GM06990 (cell line): Measurements from ENCODE around the gene F9.

Experiments
- DNase-seq: peaks from one replicate; pipeline ENCODE4 v3.0.0-alpha.2; 2011; ENCODE audit not compliant: insufficient read length; ENCODE audit errors: extremely low read depth
- H3K27me3 ChIP-seq: replicated peaks from 2 replicates; pipeline ENCODE4 v1.6.0; 2011; ENCODE audit warnings: low read length; ENCODE audit not compliant: control insufficient read depth, insufficient read depth
- H3K36me3 ChIP-seq: 2 replicates; pipeline ENCODE4 v1.5.1; 2011; ENCODE audit warnings: low read length; ENCODE audit not compliant: control insufficient read depth, insufficient read depth
- H3K4me3 ChIP-seq: replicated peaks from 2 replicates; pipeline ENCODE4 v1.5.1; 2011; ENCODE audit warnings: low read depth, mild to moderate bottlenecking, control low read depth, low read length
- TF ChIP-seq, protein P1 (sequence below): IDR thresholded peaks from 2 replicates; pipeline ENCODE4 v1.5.1; 2011; ENCODE audit warnings: low read length, control low read depth, mild to moderate bottlenecking, inconsistent platforms; ENCODE audit not compliant: insufficient read depth, poor library complexity, severe bottlenecking

Gene F9

DNA sequence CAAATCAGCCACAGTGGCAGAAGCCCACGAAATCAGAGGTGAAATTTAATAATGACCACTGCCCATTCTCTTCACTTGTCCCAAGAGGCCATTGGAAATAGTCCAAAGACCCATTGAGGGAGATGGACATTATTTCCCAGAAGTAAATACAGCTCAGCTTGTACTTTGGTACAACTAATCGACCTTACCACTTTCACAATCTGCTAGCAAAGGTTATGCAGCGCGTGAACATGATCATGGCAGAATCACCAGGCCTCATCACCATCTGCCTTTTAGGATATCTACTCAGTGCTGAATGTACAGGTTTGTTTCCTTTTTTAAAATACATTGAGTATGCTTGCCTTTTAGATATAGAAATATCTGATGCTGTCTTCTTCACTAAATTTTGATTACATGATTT, at the start of gene F9:
F9 (plus strand) TSS at position 190 of the 400 bp plus-strand sequence; CDS start at position 216, 26 bp downstream.
- Histone ChIP-seq H3K27me3 (no peaks in the 10 kb centered on the region), H3K36me3 (no peaks in the 10 kb centered on the region), H3K4me3 (no peak within 1 kb of the TSS)
- no peak for DNase-seq
- TF ChIP-seq, protein P1, sequence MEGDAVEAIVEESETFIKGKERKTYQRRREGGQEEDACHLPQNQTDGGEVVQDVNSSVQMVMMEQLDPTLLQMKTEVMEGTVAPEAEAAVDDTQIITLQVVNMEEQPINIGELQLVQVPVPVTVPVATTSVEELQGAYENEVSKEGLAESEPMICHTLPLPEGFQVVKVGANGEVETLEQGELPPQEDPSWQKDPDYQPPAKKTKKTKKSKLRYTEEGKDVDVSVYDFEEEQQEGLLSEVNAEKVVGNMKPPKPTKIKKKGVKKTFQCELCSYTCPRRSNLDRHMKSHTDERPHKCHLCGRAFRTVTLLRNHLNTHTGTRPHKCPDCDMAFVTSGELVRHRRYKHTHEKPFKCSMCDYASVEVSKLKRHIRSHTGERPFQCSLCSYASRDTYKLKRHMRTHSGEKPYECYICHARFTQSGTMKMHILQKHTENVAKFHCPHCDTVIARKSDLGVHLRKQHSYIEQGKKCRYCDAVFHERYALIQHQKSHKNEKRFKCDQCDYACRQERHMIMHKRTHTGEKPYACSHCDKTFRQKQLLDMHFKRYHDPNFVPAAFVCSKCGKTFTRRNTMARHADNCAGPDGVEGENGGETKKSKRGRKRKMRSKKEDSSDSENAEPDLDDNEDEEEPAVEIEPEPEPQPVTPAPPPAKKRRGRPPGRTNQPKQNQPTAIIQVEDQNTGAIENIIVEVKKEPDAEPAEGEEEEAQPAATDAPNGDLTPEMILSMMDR = no peak

DNA sequence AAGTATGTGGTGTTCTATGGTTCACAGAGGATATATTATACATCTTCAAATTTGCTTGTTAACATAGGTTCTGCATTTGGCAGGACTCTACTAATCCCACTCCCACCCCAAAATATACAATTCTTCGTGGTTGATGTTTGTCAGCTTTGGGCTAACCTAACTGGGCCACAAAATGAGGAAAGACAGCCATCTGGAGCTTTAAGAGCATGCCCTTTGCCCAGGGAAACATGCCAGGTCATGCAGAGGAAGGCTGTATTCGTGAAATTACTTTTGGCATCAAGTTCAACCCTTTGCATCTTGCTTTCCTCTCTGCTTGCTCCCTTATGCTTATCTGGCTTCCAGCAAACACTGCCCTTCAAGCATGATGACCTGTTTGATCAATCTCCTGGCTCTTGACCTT, 46.8 kb upstream of the F9 start:
- no peak overlapping the region for H3K4me3 ChIP-seq
- TF ChIP-seq, protein P1 = no peak
- no peak for DNase-seq
- no peaks in the 10 kb centered on the region for H3K36me3 ChIP-seq
- no peaks in the 10 kb centered on the region for H3K27me3 ChIP-seq

DNA sequence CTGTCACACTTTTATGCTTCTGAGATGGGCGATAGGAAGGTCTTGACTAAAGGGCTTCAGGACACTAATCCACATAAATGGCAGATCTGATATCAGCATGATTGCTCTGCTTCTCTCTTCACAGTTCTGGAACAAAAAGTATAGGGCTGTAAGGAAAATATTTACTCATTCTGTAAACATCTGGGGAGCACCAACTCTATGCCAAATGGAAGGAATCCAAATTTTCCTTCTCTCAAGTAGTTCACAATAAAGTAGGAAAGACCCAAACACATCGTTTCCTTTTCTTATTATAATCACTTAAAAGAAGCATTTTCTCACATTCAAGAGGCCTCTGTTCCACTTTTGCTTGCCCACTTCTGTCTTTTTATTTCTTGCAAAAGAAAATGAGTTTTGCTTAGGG, 45.9 kb upstream of the F9 start:
- TF ChIP-seq, protein P1 = no peak
- no peak overlapping the region for H3K4me3 ChIP-seq
- H3K36me3 ChIP-seq = no peaks in the 10 kb centered on the region
- DNase-seq = no peak
- H3K27me3 ChIP-seq = no peaks in the 10 kb centered on the region

DNA sequence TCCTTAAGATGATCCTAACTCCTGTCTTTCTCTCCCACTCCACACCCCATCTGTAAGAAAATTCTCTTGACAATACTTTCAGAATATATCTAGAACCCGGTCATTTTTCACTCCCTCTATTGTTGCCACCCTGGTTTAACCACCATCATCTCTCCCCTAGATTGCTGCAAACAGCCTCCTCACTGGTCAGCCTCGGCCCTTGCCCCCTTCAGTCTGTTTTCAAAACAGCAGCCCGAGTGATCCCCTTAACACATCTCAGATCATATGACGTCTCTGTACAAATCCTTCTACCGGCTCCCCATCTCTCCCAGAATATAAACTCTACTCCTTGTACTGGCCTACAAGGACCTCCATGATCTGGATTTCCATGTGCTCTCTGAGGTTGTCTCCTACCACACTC, 35.2 kb upstream of the F9 start:
- no peaks in the 10 kb centered on the region for H3K36me3 ChIP-seq
- no peak for DNase-seq
- no peaks in the 10 kb centered on the region for H3K27me3 ChIP-seq
- TF ChIP-seq, protein P1 = no peak
- H3K4me3 ChIP-seq = no peak overlapping the region

DNA sequence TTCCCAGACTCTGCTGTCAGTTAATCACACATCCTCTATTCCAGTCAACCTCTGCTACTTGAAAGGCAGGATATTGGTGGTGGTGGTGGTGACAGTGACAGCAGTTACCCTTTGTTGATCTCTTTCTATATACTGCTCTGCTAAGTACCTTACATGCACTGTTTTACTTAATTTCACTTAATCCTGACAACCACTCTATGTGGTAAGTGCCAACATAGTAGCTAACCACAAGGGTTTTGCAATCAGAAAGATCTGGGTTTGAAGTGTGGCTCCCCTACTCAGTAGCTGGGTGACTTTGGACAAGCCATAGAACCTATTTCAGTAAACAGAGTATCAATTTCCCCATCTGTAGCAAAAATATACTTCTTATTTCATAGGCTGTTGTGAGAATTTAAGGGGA, 24.2 kb upstream of the F9 start:
- Histone ChIP-seq H3K36me3 (no peaks in the 10 kb centered on the region), H3K27me3 (no peaks in the 10 kb centered on the region), H3K4me3 (no peak overlapping the region)
- DNase-seq = no peak
- TF ChIP-seq, protein P1 = no peak

DNA sequence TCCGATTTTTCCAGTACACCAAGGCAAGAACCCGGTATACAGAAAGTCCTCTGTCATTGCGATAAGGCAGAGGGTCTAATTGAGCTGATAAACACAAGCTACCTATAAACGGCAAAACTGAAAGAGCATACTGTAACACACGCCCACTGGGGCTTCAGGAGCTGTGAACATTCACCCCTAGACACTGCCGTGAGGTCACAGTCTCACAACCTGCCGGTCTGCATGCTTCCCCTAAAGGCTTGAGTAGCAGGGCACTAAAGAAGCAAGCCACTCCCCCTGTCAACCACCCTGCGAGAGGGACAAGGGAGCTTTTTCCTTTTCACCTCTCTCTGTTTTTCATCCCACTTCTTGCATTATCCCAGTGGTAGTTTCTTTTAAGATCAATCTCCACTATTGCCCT, 22.4 kb upstream of the F9 start:
- no peaks in the 10 kb centered on the region for H3K27me3 ChIP-seq
- TF ChIP-seq, protein P1 = no peak
- H3K4me3 ChIP-seq = no peak overlapping the region
- H3K36me3 ChIP-seq = no peaks in the 10 kb centered on the region
- no peak for DNase-seq
